AG04450 (cell line): ENCODE results near the gene SELENBP1. TPM values are rescaled to one million over a fixed set of nuclear protein-coding genes. Genes with fewer than 3 reads are reported as not detected.
A peak's percentile ranks its signal among the peaks of the same experiment; 100 is the strongest.

Source experiments
- CTCF ChIA-PET: fragments of 300-600, 350-600 bp; formaldehyde crosslinking; extraction: SDS; loops from one replicate; lab custom pipeline; 2022; ENCODE audit warnings: antibody characterized with exemption, inconsistent platforms; lab: Charles Lee
- POLR2A ChIA-PET: fragments of 350-600 bp; formaldehyde crosslinking; extraction: SDS; loops from one replicate; lab custom pipeline; 2021; ENCODE audit warnings: antibody characterized with exemption, inconsistent platforms; lab: Yijun Ruan, JAX
- DNase-seq: peaks from one replicate; pipeline ENCODE4 v3.0.0-alpha.2; 2011; ENCODE audit warnings: low read depth, low spot score
- H3K27ac ChIP-seq: one replicate; pipeline ENCODE4 v1.5.1; 2012; ENCODE audit warnings: low read depth, low read length, control low read depth
- H3K27me3 ChIP-seq: one replicate; pipeline ENCODE4 v1.6.0; 2012; ENCODE audit warnings: low read length; ENCODE audit not compliant: control insufficient read depth, insufficient read depth
- H3K4me3 ChIP-seq: 2 replicates; pipeline ENCODE4 v1.5.1; 2011; ENCODE audit warnings: mild to moderate bottlenecking, low read depth, low read length, control low read depth
- H3K9me3 ChIP-seq: 2 replicates; pipeline ENCODE4 v1.5.1; 2012; ENCODE audit warnings: low read length; ENCODE audit not compliant: control insufficient read depth, insufficient read depth
- polyA plus RNA-seq: library from polyadenylated mRNA; depleted of rRNA; stranded (reverse); fragments of >200 nt; gene quantifications from 2 replicates; pipeline ENCODE4 v1.2.3, GENCODE V29; 2011
- TF ChIP-seq, protein P1 (sequence below): IDR thresholded peaks from 2 replicates; pipeline ENCODE4 v1.5.1; 2011; ENCODE audit warnings: low read depth, low read length, control low read depth, inconsistent platforms

Gene SELENBP1
- polyA plus RNA-seq, 1 experiment, result 85.0 TPM

DNA sequence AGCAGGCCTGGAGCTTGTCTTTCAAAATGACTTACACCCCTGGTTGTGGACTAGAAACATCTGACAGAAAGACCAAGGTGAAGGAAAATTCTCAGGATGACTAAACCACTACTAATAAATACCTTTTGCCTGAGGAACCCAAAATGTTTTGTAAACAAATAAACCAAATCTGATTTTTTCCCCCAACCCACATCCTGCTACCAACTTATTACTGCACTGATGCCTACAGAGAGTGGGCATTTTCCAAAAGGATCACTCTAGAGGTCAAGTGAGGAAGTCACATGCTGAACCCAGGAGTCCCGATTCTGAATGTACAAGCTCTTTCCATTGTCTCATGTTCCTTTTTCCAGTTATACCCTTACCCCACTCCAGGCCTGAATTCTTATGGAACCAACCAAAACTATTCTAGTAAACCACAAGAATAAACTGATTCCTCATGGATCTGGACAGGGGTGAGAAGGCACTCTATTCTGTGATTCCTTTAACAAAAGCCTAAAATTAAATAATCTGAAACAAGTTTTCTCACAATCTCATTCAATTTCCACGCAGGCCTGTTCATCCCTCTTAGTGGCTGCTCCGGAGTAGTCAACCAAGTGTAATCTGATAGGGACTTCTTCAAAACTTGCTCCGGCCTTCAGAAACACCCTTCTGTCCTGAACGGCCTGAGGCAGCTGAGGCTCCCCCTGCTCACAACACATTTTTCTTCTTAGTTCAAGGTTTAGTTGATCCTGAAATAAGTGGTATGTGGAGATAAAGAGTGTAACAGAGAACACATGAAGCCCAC is 46.7 kb downstream of the SELENBP1 start:
- TF ChIP-seq, protein P1, sequence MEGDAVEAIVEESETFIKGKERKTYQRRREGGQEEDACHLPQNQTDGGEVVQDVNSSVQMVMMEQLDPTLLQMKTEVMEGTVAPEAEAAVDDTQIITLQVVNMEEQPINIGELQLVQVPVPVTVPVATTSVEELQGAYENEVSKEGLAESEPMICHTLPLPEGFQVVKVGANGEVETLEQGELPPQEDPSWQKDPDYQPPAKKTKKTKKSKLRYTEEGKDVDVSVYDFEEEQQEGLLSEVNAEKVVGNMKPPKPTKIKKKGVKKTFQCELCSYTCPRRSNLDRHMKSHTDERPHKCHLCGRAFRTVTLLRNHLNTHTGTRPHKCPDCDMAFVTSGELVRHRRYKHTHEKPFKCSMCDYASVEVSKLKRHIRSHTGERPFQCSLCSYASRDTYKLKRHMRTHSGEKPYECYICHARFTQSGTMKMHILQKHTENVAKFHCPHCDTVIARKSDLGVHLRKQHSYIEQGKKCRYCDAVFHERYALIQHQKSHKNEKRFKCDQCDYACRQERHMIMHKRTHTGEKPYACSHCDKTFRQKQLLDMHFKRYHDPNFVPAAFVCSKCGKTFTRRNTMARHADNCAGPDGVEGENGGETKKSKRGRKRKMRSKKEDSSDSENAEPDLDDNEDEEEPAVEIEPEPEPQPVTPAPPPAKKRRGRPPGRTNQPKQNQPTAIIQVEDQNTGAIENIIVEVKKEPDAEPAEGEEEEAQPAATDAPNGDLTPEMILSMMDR, result no peak
- CTCF ChIA-PET, result interaction anchor here (0.6 to 14.1 kb wide), 7 partner anchors 11 to 25 kb away, joined by 3 to 199 read pairs (median 4); no protein-coding TSS in a partner anchor

DNA sequence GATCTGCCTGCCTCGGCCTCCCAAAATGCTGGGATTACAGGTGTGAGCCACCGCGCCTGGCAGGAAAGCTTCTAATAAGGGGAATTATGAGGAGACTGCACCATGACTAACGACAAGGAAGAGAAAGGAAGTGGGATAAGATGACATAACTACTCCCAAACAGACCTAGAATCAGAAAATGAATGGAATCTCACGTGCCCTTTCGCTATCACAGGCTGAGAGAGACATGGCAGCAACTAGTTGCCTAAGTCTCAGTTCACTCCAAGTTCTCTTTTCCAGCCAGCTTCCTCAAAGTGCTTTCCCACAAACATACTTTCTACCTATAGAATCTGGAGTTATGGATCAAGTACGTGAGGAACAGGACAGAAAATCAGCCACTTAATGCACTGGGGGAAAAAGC is 47.3 kb downstream of the SELENBP1 start:
- ChIA-PET CTCF (interaction anchor here (0.6 to 14.1 kb wide), 5 partner anchors 12 to 25 kb away, joined by 3 to 199 read pairs (median 4); no protein-coding TSS in a partner anchor), POLR2A (interaction anchor here (0.6 to 4.2 kb wide), 3 partner anchors 15 to 27 kb away, joined by 3 to 45 read pairs (median 3); no protein-coding TSS in a partner anchor)
- H3K4me3 ChIP-seq, result peak overlapping the region; percentile 84
- TF ChIP-seq, protein P1, result no peak
- peak overlapping the region; percentile 12 for H3K27ac ChIP-seq
- H3K27me3 ChIP-seq, result no peaks in the 10 kb centered on the region
- H3K9me3 ChIP-seq, result no peaks in the 10 kb centered on the region
- DNase-seq, result no peak

More for the DNA sequence above, 46.7 kb downstream of the SELENBP1 start:
- no peaks in the 10 kb centered on the region for H3K27me3 ChIP-seq
- peak overlapping the region; percentile 47 for H3K27ac ChIP-seq
- no peak for DNase-seq
- POLR2A ChIA-PET, result interaction anchor here (0.7 to 4.2 kb wide), 5 partner anchors 10 to 73 kb away, joined by 3 to 45 read pairs (median 7); partner anchors contain the start of gene PSMB4
- H3K4me3 ChIP-seq, result peak overlapping the region; percentile 84
- H3K9me3 ChIP-seq, result no peaks in the 10 kb centered on the region

DNA sequence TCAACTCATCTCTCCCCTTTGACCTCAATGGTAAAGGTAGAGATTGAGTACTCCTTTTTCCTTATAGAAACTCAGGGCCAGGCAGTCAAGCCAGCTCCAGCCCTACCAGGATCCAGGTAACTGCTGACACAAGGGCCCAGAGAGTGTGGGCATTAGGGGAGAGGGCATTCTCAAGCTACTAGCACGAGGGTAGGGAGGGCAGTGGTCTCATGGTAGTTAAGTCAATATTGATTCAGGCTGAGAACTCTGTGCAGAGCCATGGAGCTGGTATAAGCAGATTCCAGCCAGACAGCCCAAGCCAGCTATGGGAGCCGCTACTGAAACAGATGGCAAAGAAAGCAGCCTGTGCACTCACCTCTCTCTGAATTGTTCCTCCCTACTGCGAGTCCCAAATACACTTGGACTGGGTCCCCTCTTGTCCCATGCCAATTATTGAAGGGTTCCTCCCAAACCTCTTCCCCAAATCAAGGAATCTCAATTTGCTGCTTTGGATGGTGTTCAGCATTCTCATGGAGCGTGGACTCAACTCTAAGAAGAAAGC is 48.0 kb downstream of the SELENBP1 start:
- ChIA-PET CTCF (interaction anchor here (1.1 to 14.1 kb wide), 4 partner anchors 12 to 24 kb away, joined by 3 to 199 read pairs (median 8); no protein-coding TSS in a partner anchor), POLR2A (interaction anchor here (4.2 kb wide), 1 partner anchor 14 kb away, joined by 45 read pairs; no protein-coding TSS in a partner anchor)
- no peaks in the 10 kb centered on the region for H3K9me3 ChIP-seq
- H3K27me3 ChIP-seq, result no peaks in the 10 kb centered on the region
- no peak overlapping the region for H3K4me3 ChIP-seq
- TF ChIP-seq, protein P1, result no peak
- DNase-seq, result no peak
- no peak overlapping the region for H3K27ac ChIP-seq

DNA sequence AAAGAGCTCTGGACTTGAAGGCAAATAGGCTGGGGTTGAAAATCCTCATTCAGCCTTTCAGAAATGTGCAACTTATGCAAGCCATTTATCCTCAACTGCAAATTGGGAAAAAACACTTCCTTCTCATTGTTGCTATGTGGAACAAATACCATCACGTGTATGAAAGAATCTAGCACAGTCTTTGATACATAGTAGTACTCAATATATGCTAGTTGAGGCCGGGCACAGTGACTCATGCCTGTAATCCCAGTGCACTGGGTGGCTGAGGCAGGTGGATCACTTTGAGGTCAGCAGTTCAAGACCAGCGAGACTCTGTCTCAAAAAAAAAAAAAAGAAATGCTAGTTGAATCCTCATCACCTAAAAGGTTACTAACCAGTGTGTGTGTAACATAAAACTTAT is 53.5 kb downstream of the SELENBP1 start:
- Histone ChIP-seq H3K4me3 (no peak overlapping the region), H3K27ac (no peak overlapping the region), H3K9me3 (no peaks in the 10 kb centered on the region), H3K27me3 (no peaks in the 10 kb centered on the region)
- ChIA-PET POLR2A (interaction anchor here (0.5 kb wide), 1 partner anchor 127 kb away, joined by 3 read pairs; no protein-coding TSS in a partner anchor), CTCF (interaction anchor here (2.9 kb wide), 1 partner anchor 22 kb away, joined by 14 read pairs; no protein-coding TSS in a partner anchor)
- TF ChIP-seq, protein P1, result no peak
- DNase-seq, result no peak
